H1 (cell line): ENCODE measurements around the gene WIPI1. TPM values are rescaled to one million over a fixed set of nuclear protein-coding genes. Genes with fewer than 3 reads are reported as not detected.
A peak's percentile ranks its signal among the peaks of the same experiment; 100 is the strongest.
"Not testable (repeated sequence)": the region's sequence is repeated elsewhere in the genome, so short reads cannot be mapped to it uniquely, and the experiment has no call there.

Experiments
- CTCF ChIA-PET: fragments of 300-600 bp; sonication (Branson Sonifier 250); formaldehyde crosslinking; loops from one replicate; lab custom pipeline; 2021; ENCODE audit not compliant: partially characterized antibody; lab: Charles Lee
- POLR2A ChIA-PET: fragments of 300-600 bp; sonication (Branson Sonifier 250); formaldehyde crosslinking; loops from one replicate; lab custom pipeline; 2021; ENCODE audit warnings: inconsistent platforms; ENCODE audit not compliant: partially characterized antibody; lab: Charles Lee
- DNase-seq, 2 experiments: peaks; one replicate each; pipeline versions ENCODE4 v3.0.0 to v3.0.0-alpha.2; 2010 to 2022; ENCODE audit warnings: low spot score in 2 of 2, low read depth in 1 of 2, mixed read lengths in 1 of 2
- FAIRE-seq: peaks from 2 replicates; lab custom pipeline; 2011; peaks lifted over from hg19 to GRCh38; lab: Jason Lieb, UNC
- H2AFZ ChIP-seq: 2 replicates; pipeline ENCODE4 v1.8.1; 2012; ENCODE audit warnings: low read length, inconsistent platforms
- H2AK5ac ChIP-seq: 2 replicates; pipeline ENCODE4 v1.6.1; 2013; ENCODE audit warnings: low read depth, low read length
- H2BK120ac ChIP-seq: replicated peaks from 2 replicates; pipeline ENCODE3; 2013; ENCODE audit warnings: low read depth, low read length, inconsistent platforms
- H2BK12ac ChIP-seq: 2 replicates; pipeline ENCODE4 v1.6.1; 2013; ENCODE audit warnings: low read depth, low read length
- H2BK15ac ChIP-seq: 2 replicates; pipeline ENCODE4 v1.6.1; 2013; ENCODE audit warnings: low read length
- H2BK20ac ChIP-seq: 2 replicates; pipeline ENCODE4 v1.6.1; 2013; ENCODE audit warnings: low read length
- H2BK5ac ChIP-seq: 2 replicates; pipeline ENCODE4 v1.6.1; 2013; ENCODE audit warnings: low read depth, low read length
- H3K14ac ChIP-seq: 2 replicates; pipeline ENCODE4 v1.6.1; 2013; ENCODE audit warnings: inconsistent platforms; ENCODE audit not compliant: insufficient read length
- H3K18ac ChIP-seq: 2 replicates; pipeline ENCODE4 v1.6.1; 2013; ENCODE audit warnings: low read length; ENCODE audit errors: extremely low read depth
- H3K23ac ChIP-seq: 2 replicates; pipeline ENCODE4 v1.6.1; 2013; ENCODE audit warnings: inconsistent platforms; ENCODE audit not compliant: insufficient read length
- H3K23me2 ChIP-seq: 2 replicates; pipeline ENCODE4 v1.6.1; 2013; ENCODE audit warnings: low read depth, low read length
- H3K27ac ChIP-seq: 2 replicates; pipeline ENCODE4 v1.6.1; 2011; ENCODE audit warnings: low read depth, low read length, inconsistent platforms
- H3K27me3 ChIP-seq, 4 experiments: replicated peaks in 1 of 4; 1 replicate in 1 of 4; 2 replicates in 3 of 4; pipeline versions ENCODE4 v1.6.1 to v1.8.1; 2011 to 2013; ENCODE audit warnings: low read length in 3 of 4, mild to moderate bottlenecking in 3 of 4, inconsistent platforms in 2 of 4, mixed read lengths in 2 of 4, moderate library complexity in 1 of 4; ENCODE audit not compliant: control insufficient read depth in 3 of 4, insufficient read depth in 3 of 4; ENCODE audit errors: extremely low read depth in 1 of 4
- H3K36me3 ChIP-seq, 4 experiments: 2 replicates each; pipeline versions ENCODE4 v1.6.1 to v1.8.1; 2011 to 2013; ENCODE audit warnings: mild to moderate bottlenecking in 4 of 4, low read length in 3 of 4, moderate library complexity in 2 of 4, control low read depth in 1 of 4, inconsistent platforms in 1 of 4; ENCODE audit not compliant: insufficient read depth in 4 of 4, control insufficient read depth in 2 of 4
- H3K4ac ChIP-seq: replicated peaks from 2 replicates; pipeline ENCODE3; 2013; ENCODE audit warnings: low read length, low read depth, mixed read lengths, inconsistent platforms; ENCODE audit not compliant: insufficient read length
- H3K4me1 ChIP-seq, 4 experiments: replicated peaks in 1 of 4; 1 replicate in 1 of 4; 2 replicates in 3 of 4; pipeline versions ENCODE4 v1.6.1 to v1.8.1; 2011 to 2013; ENCODE audit warnings: low read length in 3 of 4, inconsistent platforms in 2 of 4, mixed read lengths in 1 of 4; ENCODE audit not compliant: insufficient read depth in 4 of 4, control insufficient read depth in 3 of 4
- H3K4me2 ChIP-seq, 2 experiments: 2 replicates each; pipeline versions ENCODE4 v1.6.1 to v1.8.1; 2011 to 2013; ENCODE audit warnings: low read depth in 2 of 2, low read length in 2 of 2, control low read depth in 1 of 2, inconsistent platforms in 1 of 2, mild to moderate bottlenecking in 1 of 2; ENCODE audit not compliant: insufficient read depth in 1 of 2
- H3K4me3 ChIP-seq, 4 experiments: fragments of 200-600, 300-600 bp in 1 of 4; sonication (generic), shearing (Covaris generic), sonication (Bioruptor Twin) in 1 of 4; 2 replicates each; pipeline versions ENCODE4 v1.5.1 to v1.8.1; 2011 to 2016; ENCODE audit warnings: low read length in 4 of 4, low read depth in 3 of 4, control low read depth in 2 of 4, inconsistent platforms in 2 of 4, mild to moderate bottlenecking in 2 of 4, mixed read lengths in 1 of 4, moderate library complexity in 1 of 4; ENCODE audit not compliant: insufficient read depth in 2 of 4; ENCODE audit errors: extremely low read depth in 1 of 4
- H3K56ac ChIP-seq: replicated peaks from 2 replicates; pipeline ENCODE3; 2013; ENCODE audit warnings: low read depth, mild to moderate bottlenecking, mixed read lengths, low read length, inconsistent platforms; ENCODE audit not compliant: insufficient read length
- H3K79me1 ChIP-seq: 2 replicates; pipeline ENCODE4 v1.6.1; 2013; ENCODE audit warnings: low read depth, low read length, control low read depth
- H3K79me2 ChIP-seq, 2 experiments: 2 replicates each; pipeline versions ENCODE4 v1.6.1 to v1.8.1; 2012 to 2013; ENCODE audit warnings: low read length in 2 of 2, mild to moderate bottlenecking in 2 of 2, inconsistent platforms in 1 of 2; ENCODE audit not compliant: insufficient read depth in 2 of 2, control insufficient read depth in 1 of 2
- H3K9ac ChIP-seq, 4 experiments: replicated peaks in 1 of 4; 1 replicate in 1 of 4; 2 replicates in 3 of 4; pipeline versions ENCODE4 v1.6.1 to v1.8.1; 2011 to 2013; ENCODE audit warnings: low read depth in 3 of 4, low read length in 3 of 4, control low read depth in 2 of 4, mild to moderate bottlenecking in 2 of 4, moderate library complexity in 2 of 4, inconsistent platforms in 1 of 4; ENCODE audit errors: extremely low read depth in 1 of 4
- H3K9me3 ChIP-seq, 2 experiments: 2 replicates each; pipeline versions ENCODE4 v1.6.1 to v1.8.1; 2012 to 2013; ENCODE audit warnings: mild to moderate bottlenecking in 2 of 2, moderate library complexity in 2 of 2, control low read depth in 1 of 2, inconsistent platforms in 1 of 2, low read depth in 1 of 2, low read length in 1 of 2, mixed read lengths in 1 of 2; ENCODE audit not compliant: insufficient read depth in 2 of 2
- H4K20me1 ChIP-seq, 2 experiments: replicated peaks in 1 of 2; 2 replicates each; pipeline versions ENCODE3 to v1.8.1; 2011 to 2013; ENCODE audit warnings: inconsistent platforms in 2 of 2, low read length in 2 of 2, mild to moderate bottlenecking in 1 of 2; ENCODE audit not compliant: insufficient read depth in 2 of 2, control insufficient read depth in 1 of 2
- H4K5ac ChIP-seq: 2 replicates; pipeline ENCODE4 v1.6.1; 2013; ENCODE audit warnings: low read length, low read depth, mixed read lengths, inconsistent platforms; ENCODE audit not compliant: insufficient read length
- H4K8ac ChIP-seq: 2 replicates; pipeline ENCODE4 v1.8.0; 2013; ENCODE audit warnings: mild to moderate bottlenecking, moderate library complexity, low read length, inconsistent platforms; ENCODE audit not compliant: insufficient read depth; ENCODE audit errors: extremely low read depth
- H4K91ac ChIP-seq: replicated peaks from 2 replicates; pipeline ENCODE3; 2013; ENCODE audit warnings: low read length, mixed read lengths, inconsistent platforms; ENCODE audit not compliant: insufficient read length
- WGBS, 2 experiments: shearing (Covaris generic) in 1 of 2; methylation state at CpG; one replicate each; pipeline versions ENCODE4 v1.1.6 to v1.1.7; 2013 to 2015; ENCODE audit warnings: low lambda C conversion rate in 2 of 2, mixed read lengths in 2 of 2, inconsistent platforms in 1 of 2, low coverage in 1 of 2, missing lambda C conversion rate in 1 of 2; ENCODE audit not compliant: insufficient replicate concordance in 2 of 2, insufficient coverage in 1 of 2, insufficient read length in 1 of 2; ENCODE audit errors: extremely low coverage in 1 of 2, missing lambda C conversion rate in 1 of 2; 5-methylcytosine and 5-hydroxymethylcytosine counted together
- polyA plus RNA-seq, 7 experiments: library from polyadenylated mRNA; depleted of rRNA in 3 of 7; stranded (reverse) in 5 of 7; unstranded in 2 of 7; fragments of >200 nt in 5 of 7; fragments of 200-250 nt in 2 of 7; gene quantifications; 1 replicate in 5 of 7; 2 replicates in 1 of 7; 4 replicates in 1 of 7; pipeline versions ENCODE4 v1.2.1 to v1.2.3, GENCODE V29; 2011 to 2013; ENCODE audit warnings: missing spikeins in 2 of 7, mixed read lengths in 2 of 7
- total RNA-seq: library from RNA; stranded (reverse); fragmentation: NEBNext Ultra II Directional; extraction: Animal tissue kit (Norgen Biotek cat#: 25700); gene quantifications from 2 replicates; pipeline ENCODE4 v1.2.1, GENCODE V29; 2021

The WIPI1 gene
- total and polyA plus RNA-seq, 2 of the 8 experiments (the other 6 are each of a cell fraction or from before 2014, with no cell fraction given) = 16.6 to 17.4 TPM

DNA sequence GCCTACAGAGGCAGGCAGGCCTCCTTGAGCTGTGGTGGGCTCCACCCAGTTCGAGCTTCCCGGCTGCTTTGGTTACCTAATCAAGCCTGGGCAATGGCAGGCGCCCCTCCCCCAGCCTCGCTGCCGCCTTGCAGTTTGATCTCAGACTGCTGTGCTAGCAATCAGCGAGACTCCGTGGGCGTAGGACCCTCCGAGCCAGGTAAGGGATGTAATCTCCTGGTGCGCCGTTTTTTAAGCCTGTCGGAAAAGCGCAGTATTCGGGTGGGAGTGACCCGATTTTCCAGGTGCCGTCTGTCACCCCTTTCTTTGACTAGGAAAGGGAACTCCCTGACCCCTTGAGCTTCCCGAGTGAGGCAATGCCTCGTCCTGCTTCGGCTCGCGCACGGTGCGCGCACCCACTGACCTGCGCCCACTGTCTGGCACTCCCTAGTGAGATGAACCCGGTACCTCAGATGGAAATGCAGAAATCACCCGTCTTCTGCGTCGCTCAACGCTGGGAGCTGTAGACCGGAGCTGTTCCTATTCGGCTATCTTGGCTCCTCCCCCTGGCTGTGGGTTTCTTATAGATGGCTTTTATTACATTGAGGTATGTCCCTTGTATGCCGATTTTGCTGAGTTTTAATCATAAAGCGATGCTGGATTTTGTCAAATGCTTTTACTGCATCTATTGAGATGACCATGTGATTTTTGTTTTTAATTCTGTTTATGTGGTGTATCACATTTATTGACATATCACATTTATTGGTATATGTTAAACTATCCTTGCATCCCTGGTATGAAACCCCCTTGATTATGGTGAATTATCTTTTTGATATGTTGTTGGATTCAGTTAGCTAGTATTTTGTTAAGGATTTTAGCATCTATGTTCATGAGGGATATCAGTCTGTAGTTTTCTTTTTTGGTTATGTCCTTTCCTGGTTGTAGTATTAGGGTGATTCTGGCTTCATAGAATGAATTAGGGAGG, 43.4 kb downstream of the WIPI1 start:
- H4K5ac ChIP-seq, H3K9ac ChIP-seq, H4K8ac ChIP-seq, H2BK20ac ChIP-seq, POLR2A ChIA-PET, H3K56ac ChIP-seq, H3K79me2 ChIP-seq, H3K27me3 ChIP-seq, H3K4me1 ChIP-seq, H4K91ac ChIP-seq, H3K23ac ChIP-seq, FAIRE-seq, H3K36me3 ChIP-seq, H3K27ac ChIP-seq, H4K20me1 ChIP-seq, H3K9me3 ChIP-seq, H2AK5ac ChIP-seq, H2BK12ac ChIP-seq, H2AFZ ChIP-seq, H2BK15ac ChIP-seq, H3K4ac ChIP-seq, H3K23me2 ChIP-seq, H2BK120ac ChIP-seq, H3K79me1 ChIP-seq, H3K14ac ChIP-seq, H2BK5ac ChIP-seq, H3K18ac ChIP-seq: not testable (repeated sequence)
- WGBS, 2 experiments = 8% methylated on average over 25 of the region's 34 CpGs; no CpG with 5 or more reads in 1 of the 2 experiments
- peak overlapping the region; percentile 21 to 50 (median 33); a peak in 6 of 8 replicates for H3K4me3 ChIP-seq
- peak overlapping the region in 1 of 2 experiments; percentile 49; a peak in 2 of 4 replicates for H3K4me2 ChIP-seq
- CTCF ChIA-PET = interaction anchor here (0.9 to 1.0 kb wide), 3 partner anchors 11 to 19 kb away, joined by 3 to 4 read pairs (median 3); no protein-coding TSS in a partner anchor
- DNase-seq = peak in 1 of 2 experiments; percentile 72
